DOHH2 (cell line): ENCODE measurements around the gene USF2.

Source experiments
- H3F3A ChIP-seq: fragments of 200-600 bp; sonication (generic), shearing (Covaris generic); 2 replicates; pipeline ENCODE4 v1.6.0; 2016; ENCODE audit warnings: antibody characterized with exemption, mild to moderate bottlenecking; ENCODE audit not compliant: control insufficient read depth, insufficient read depth
- H3K27ac ChIP-seq: fragments of 200-600 bp; sonication (generic); 2 replicates; pipeline ENCODE4 v1.5.1; 2014; ENCODE audit warnings: low read depth, mild to moderate bottlenecking, low read length, moderate library complexity
- H3K27me3 ChIP-seq: fragments of 200-600 bp; sonication (generic); 2 replicates; pipeline ENCODE4 v1.6.1; 2014; ENCODE audit warnings: mild to moderate bottlenecking, low read length, mixed read lengths; ENCODE audit not compliant: control insufficient read depth
- H3K36me3 ChIP-seq: fragments of 200-600 bp; sonication (generic); 2 replicates; pipeline ENCODE4 v1.6.1; 2014; ENCODE audit warnings: mild to moderate bottlenecking, low read length, moderate library complexity, mixed read lengths; ENCODE audit not compliant: control insufficient read depth
- H3K4me1 ChIP-seq: fragments of 200-600 bp; sonication (generic); 2 replicates; pipeline ENCODE4 v1.6.1; 2014; ENCODE audit warnings: mild to moderate bottlenecking, low read length, mixed read lengths; ENCODE audit not compliant: control insufficient read depth
- H3K4me2 ChIP-seq: fragments of 200-600 bp; sonication (generic); 2 replicates; pipeline ENCODE4 v1.6.0; 2014; ENCODE audit warnings: mild to moderate bottlenecking, low read length, moderate library complexity
- H3K4me3 ChIP-seq: fragments of 200-600 bp; sonication (generic); 2 replicates; pipeline ENCODE4 v1.5.1; 2014; ENCODE audit warnings: mild to moderate bottlenecking, low read length, mixed read lengths
- H3K79me2 ChIP-seq: fragments of 200-600 bp; sonication (generic); 2 replicates; pipeline ENCODE4 v1.6.1; 2014; ENCODE audit warnings: mild to moderate bottlenecking, low read length, mixed read lengths; ENCODE audit not compliant: control insufficient read depth
- H3K9me2 ChIP-seq: fragments of 200-600 bp; sonication (generic); replicated peaks from 2 replicates; pipeline ENCODE4 v1.6.1; 2014; ENCODE audit warnings: mild to moderate bottlenecking, low read length, mixed read lengths; ENCODE audit not compliant: control insufficient read depth
- H3K9me3 ChIP-seq: fragments of 200-600 bp; sonication (generic); 2 replicates; pipeline ENCODE4 v1.6.1; 2014; ENCODE audit warnings: antibody characterized with exemption, low read length, mixed read lengths; ENCODE audit not compliant: control insufficient read depth, insufficient read depth
- H4K20me1 ChIP-seq: fragments of 200-600 bp; sonication (generic); 2 replicates; pipeline ENCODE4 v1.6.0; 2014; ENCODE audit warnings: low read depth, mild to moderate bottlenecking, antibody characterized with exemption, low read length, moderate library complexity; ENCODE audit not compliant: control insufficient read depth, insufficient read depth
- CTCF ChIP-seq: fragments of 200-600 bp; sonication (generic); IDR thresholded peaks from one replicate; pipeline ENCODE4 v1.5.1; 2014; ENCODE audit warnings: antibody characterized with exemption, mild to moderate bottlenecking, low read depth, low read length; ENCODE audit not compliant: poor library complexity, severe bottlenecking
- EZH2phosphoT487 ChIP-seq: fragments of 200-600 bp; sonication (generic); IDR thresholded peaks from 2 replicates; pipeline ENCODE4 v1.6.1; 2017; ENCODE audit warnings: borderline replicate concordance, mild to moderate bottlenecking, antibody characterized with exemption, low read length, moderate library complexity, mixed read lengths

The USF2 gene

GRCh38 chr19:35261356-35262100, 7.2 kb upstream of the USF2 start:
- Histone ChIP-seq H3K27me3 (no peaks in the 10 kb centered on the region), H3K79me2 (peaks cover 2% of the 10 kb centered on the region), H4K20me1 (no peaks in the 10 kb centered on the region; the same call in 1 of the 2 replicates), H3K9me2 (no peaks in the 10 kb centered on the region), H3K9me3 (no peaks in the 10 kb centered on the region), H3F3A (peaks cover 16% of the 10 kb centered on the region), H3K4me1 (peaks cover 29% of the 10 kb centered on the region), H3K36me3 (peaks cover 32% of the 10 kb centered on the region), H3K27ac (no peak overlapping the region), H3K4me2 (no peak overlapping the region), H3K4me3 (no peak overlapping the region)
- TF ChIP-seq EZH2phosphoT487 (no peak), CTCF (no peak)

- no peak overlapping the region for H3K4me2 ChIP-seq
- H3K79me2 ChIP-seq: peaks cover 9% of the 10 kb centered on the region
- no peaks in the 10 kb centered on the region for H3K9me3 ChIP-seq
- no peaks in the 10 kb centered on the region; the same call in 1 of the 2 replicates for H4K20me1 ChIP-seq
- H3K36me3 ChIP-seq: peaks cover 39% of the 10 kb centered on the region
- TF ChIP-seq CTCF (no peak), EZH2phosphoT487 (no peak)
- H3K27ac ChIP-seq: no peak overlapping the region
- no peak overlapping the region for H3K4me3 ChIP-seq
- peaks cover 16% of the 10 kb centered on the region for H3F3A ChIP-seq
- H3K4me1 ChIP-seq: peaks cover 33% of the 10 kb centered on the region
- H3K27me3 ChIP-seq: no peaks in the 10 kb centered on the region
- H3K9me2 ChIP-seq: no peaks in the 10 kb centered on the region
Observed at GRCh38 chr19:35262101-35262761, 6.5 kb upstream of the USF2 start.

- Histone ChIP-seq H3K4me3 (no peak overlapping the region), H3K9me3 (no peaks in the 10 kb centered on the region), H3F3A (peaks cover 16% of the 10 kb centered on the region), H3K9me2 (no peaks in the 10 kb centered on the region), H3K79me2 (peaks cover 16% of the 10 kb centered on the region), H3K27ac (peak overlapping the region; percentile 3; the same call in 1 of the 2 replicates), H3K4me2 (peak overlapping the region; percentile 26), H3K36me3 (peaks cover 46% of the 10 kb centered on the region), H3K27me3 (no peaks in the 10 kb centered on the region), H3K4me1 (peaks cover 33% of the 10 kb centered on the region), H4K20me1 (no peaks in the 10 kb centered on the region)
- TF ChIP-seq EZH2phosphoT487 (no peak), CTCF (no peak)
Observed at GRCh38 chr19:35264268-35265125, 4.3 kb upstream of the USF2 start.
